H9 (cell line): Measurements from ENCODE around the gene HTR1B. TPM values are rescaled to one million over a fixed set of nuclear protein-coding genes. Genes with fewer than 3 reads are reported as not detected.

ENCODE experiments used
- DNase-seq: peaks from one replicate; pipeline ENCODE4 v3.0.0-alpha.2; 2017
- H2AFZ ChIP-seq: one replicate; pipeline ENCODE4 v1.6.1; 2013; ENCODE audit warnings: mild to moderate bottlenecking, low read length, control low read depth, moderate library complexity
- H2AK5ac ChIP-seq: 2 replicates; pipeline ENCODE4 v1.6.1; 2013; ENCODE audit warnings: low read length, control low read depth, mixed read lengths; ENCODE audit not compliant: insufficient read length
- H2BK120ac ChIP-seq: one replicate; pipeline ENCODE4 v1.6.1; 2013; ENCODE audit warnings: low read depth, mild to moderate bottlenecking, low read length, control low read depth, inconsistent platforms; ENCODE audit not compliant: poor library complexity, severe bottlenecking
- H2BK12ac ChIP-seq: 2 replicates; pipeline ENCODE4 v1.6.1; 2013; ENCODE audit warnings: low read length, control low read depth, mixed read lengths, low read depth; ENCODE audit not compliant: insufficient read length
- H2BK15ac ChIP-seq: 2 replicates; pipeline ENCODE4 v1.6.1; 2013; ENCODE audit warnings: low read depth, low read length, control low read depth
- H2BK20ac ChIP-seq: one replicate; pipeline ENCODE4 v1.6.1; 2013; ENCODE audit warnings: low read depth, mild to moderate bottlenecking, low read length, control low read depth, inconsistent platforms; ENCODE audit not compliant: poor library complexity, severe bottlenecking
- H2BK5ac ChIP-seq: 2 replicates; pipeline ENCODE4 v1.6.1; 2013; ENCODE audit warnings: low read length, control low read depth, mixed read lengths; ENCODE audit not compliant: insufficient read length
- H3K14ac ChIP-seq: 2 replicates; pipeline ENCODE4 v1.6.1; 2013; ENCODE audit warnings: low read length, control low read depth; ENCODE audit not compliant: insufficient read depth
- H3K18ac ChIP-seq: 2 replicates; pipeline ENCODE4 v1.6.1; 2013; ENCODE audit warnings: low read depth, mild to moderate bottlenecking, mixed read lengths, low read length, control low read depth; ENCODE audit not compliant: insufficient read length
- H3K23ac ChIP-seq: 2 replicates; pipeline ENCODE4 v1.6.1; 2013; ENCODE audit warnings: low read length, control low read depth, mixed read lengths, low read depth; ENCODE audit not compliant: insufficient read length
- H3K23me2 ChIP-seq: 2 replicates; pipeline ENCODE4 v1.6.1; 2013; ENCODE audit warnings: low read depth, mild to moderate bottlenecking, mixed read lengths, low read length, control low read depth; ENCODE audit not compliant: insufficient read length, poor library complexity, severe bottlenecking
- H3K27ac ChIP-seq: 2 replicates; pipeline ENCODE4 v1.5.1; 2013; ENCODE audit warnings: low read length, control low read depth, mixed read lengths, low read depth; ENCODE audit not compliant: insufficient read length
- H3K27me3 ChIP-seq: 2 replicates; pipeline ENCODE4 v1.6.1; 2013; ENCODE audit warnings: low read length, control low read depth, inconsistent platforms; ENCODE audit not compliant: insufficient read depth
- H3K4ac ChIP-seq: 2 replicates; pipeline ENCODE4 v1.6.1; 2013; ENCODE audit warnings: low read depth, mild to moderate bottlenecking, control low read depth, inconsistent platforms, low read length, moderate library complexity
- H3K4me1 ChIP-seq: 2 replicates; pipeline ENCODE4 v1.6.1; 2013; ENCODE audit warnings: low read length, control low read depth, inconsistent platforms; ENCODE audit not compliant: insufficient read depth
- H3K4me2 ChIP-seq: 2 replicates; pipeline ENCODE4 v1.6.1; 2013; ENCODE audit warnings: low read length, control low read depth, mixed read lengths; ENCODE audit not compliant: insufficient read length, insufficient read depth
- H3K56ac ChIP-seq: 2 replicates; pipeline ENCODE4 v1.6.1; 2013; ENCODE audit warnings: low read depth, mild to moderate bottlenecking, mixed read lengths, low read length, control low read depth; ENCODE audit not compliant: insufficient read length
- H3K79me1 ChIP-seq: 2 replicates; pipeline ENCODE4 v1.6.1; 2013; ENCODE audit warnings: low read depth, mild to moderate bottlenecking, moderate library complexity, low read length, control low read depth, inconsistent platforms; ENCODE audit not compliant: insufficient read depth, poor library complexity, severe bottlenecking
- H3K79me2 ChIP-seq: 2 replicates; pipeline ENCODE4 v1.6.1; 2013; ENCODE audit warnings: low read length, control low read depth, inconsistent platforms; ENCODE audit not compliant: insufficient read depth
- H3K9ac ChIP-seq: 2 replicates; pipeline ENCODE4 v1.6.1; 2013; ENCODE audit warnings: low read length, control low read depth, mixed read lengths; ENCODE audit not compliant: insufficient read length; ENCODE audit errors: extremely low read depth
- H3K9me3 ChIP-seq: one replicate; pipeline ENCODE4 v1.6.1; 2013; ENCODE audit warnings: low read depth, low read length, inconsistent platforms; ENCODE audit not compliant: control insufficient read depth
- H3T11ph ChIP-seq: one replicate; pipeline ENCODE4 v1.6.1; 2013; ENCODE audit warnings: mild to moderate bottlenecking, low read length, control low read depth, inconsistent platforms
- H4K20me1 ChIP-seq: one replicate; pipeline ENCODE4 v1.6.1; 2013; ENCODE audit not compliant: control insufficient read depth, insufficient read length, insufficient read depth
- H4K5ac ChIP-seq: 2 replicates; pipeline ENCODE4 v1.6.1; 2013; ENCODE audit warnings: low read depth, mild to moderate bottlenecking, mixed read lengths, low read length, control low read depth; ENCODE audit not compliant: insufficient read length
- H4K8ac ChIP-seq: replicated peaks from 2 replicates; pipeline ENCODE4 v1.6.1; 2013; ENCODE audit warnings: low read length, control low read depth, mixed read lengths, low read depth; ENCODE audit not compliant: insufficient read length
- H4K91ac ChIP-seq: 2 replicates; pipeline ENCODE4 v1.6.1; 2013; ENCODE audit warnings: low read depth, mild to moderate bottlenecking, moderate library complexity, mixed read lengths, low read length, control low read depth; ENCODE audit not compliant: insufficient read length
- H3K27ac Mint-ChIP-seq, 3 experiments: 2 replicates in 2 of 3; 3 replicates in 1 of 3; pipeline ENCODE4 v1.8.0; 2020 to 2021; ENCODE audit warnings: mixed read lengths in 3 of 3, mild to moderate bottlenecking in 1 of 3, moderate library complexity in 1 of 3
- H3K27me3 Mint-ChIP-seq: 2 replicates; pipeline ENCODE4 v1.8.0; 2021; ENCODE audit warnings: low read depth, mild to moderate bottlenecking, moderate library complexity, mixed read lengths
- H3K36me3 Mint-ChIP-seq, 3 experiments: 2 replicates in 2 of 3; 3 replicates in 1 of 3; pipeline ENCODE4 v1.8.0; 2020 to 2021; ENCODE audit warnings: low read depth in 3 of 3, mixed read lengths in 3 of 3; ENCODE audit not compliant: insufficient read depth in 1 of 3
- H3K4me1 Mint-ChIP-seq, 2 experiments: 2 replicates each; pipeline ENCODE4 v1.8.0; 2020; ENCODE audit warnings: mixed read lengths in 2 of 2
- H3K4me3 Mint-ChIP-seq, 2 experiments: 2 replicates in 1 of 2; 3 replicates in 1 of 2; pipeline ENCODE4 v1.8.0; 2020 to 2021; ENCODE audit warnings: mild to moderate bottlenecking in 2 of 2, mixed read lengths in 2 of 2, moderate library complexity in 1 of 2
- H3K9me3 Mint-ChIP-seq, 2 experiments: 2 replicates in 1 of 2; 3 replicates in 1 of 2; pipeline ENCODE4 v1.8.0; 2020; ENCODE audit warnings: mild to moderate bottlenecking in 2 of 2, mixed read lengths in 2 of 2, moderate library complexity in 1 of 2
- WGBS: extraction: QIAGEN DNeasy Blood & Tissue Kit; methylation state at CpG from one replicate; pipeline ENCODE4 v1.1.7; 2013; ENCODE audit warnings: missing lambda C conversion rate, low lambda C conversion rate, mixed read lengths; ENCODE audit not compliant: insufficient read length; ENCODE audit errors: extremely low coverage; 5-methylcytosine and 5-hydroxymethylcytosine counted together
- total RNA-seq: library from RNA; stranded (reverse); gene quantifications from 2 replicates; pipeline ENCODE4 v1.2.1, GENCODE V29; 2021
- TF ChIP-seq, protein P1 (sequence below): fragments of 200-600 bp; sonication (generic); conservative IDR thresholded peaks from 3 replicates; pipeline ENCODE4 v1.8.0; 2021; ENCODE audit warnings: antibody characterized with exemption, mild to moderate bottlenecking

Gene HTR1B
- total RNA-seq, 1 experiment from 2014 or later: 0.83 TPM

DNA sequence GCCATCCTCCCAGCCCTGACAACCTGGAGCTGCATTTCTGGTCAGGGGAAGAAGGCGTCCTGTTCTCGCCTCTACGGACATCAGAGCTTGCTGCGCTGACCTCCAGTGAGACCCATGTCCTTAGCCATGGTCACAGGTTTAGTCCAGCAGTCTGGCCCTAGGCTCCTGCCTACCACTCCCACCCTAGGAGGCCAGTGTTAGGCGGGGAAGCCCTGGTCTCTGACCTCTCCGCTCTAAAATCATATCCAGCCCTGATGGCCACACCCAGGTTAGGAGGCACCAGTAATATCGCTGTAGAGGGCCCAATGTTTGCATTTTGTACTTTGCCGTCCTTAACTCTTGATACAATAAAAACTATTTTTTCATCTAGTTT is 1.2 kb upstream of the HTR1B start:
- no peak overlapping the region for H2AK5ac ChIP-seq
- no peak overlapping the region for H3K27ac Mint-ChIP-seq
- H3K79me2 ChIP-seq: no peaks in the 10 kb centered on the region
- no peak overlapping the region for H3K56ac ChIP-seq
- H2AFZ ChIP-seq: peak overlapping the region; percentile 65
- peaks cover 37 to 38% of the 10 kb centered on the region in 2 experiments for H3K4me1 Mint-ChIP-seq
- H3K79me1 ChIP-seq: no peaks in the 10 kb centered on the region
- H2BK20ac ChIP-seq: no peak overlapping the region
- H3K36me3 Mint-ChIP-seq: peaks cover 0 to 2% (median 0%) of the 10 kb centered on the region in 3 experiments; a peak in 2 of 7 replicates
- no CpG with 5 or more reads among the region's 8 CpGs for WGBS
- no peak overlapping the region for H3T11ph ChIP-seq
- no peak overlapping the region; the same call in 1 of the 2 replicates for H3K14ac ChIP-seq
- H2BK5ac ChIP-seq: no peak overlapping the region
- peak overlapping the region; percentile 34 for H3K18ac ChIP-seq
- no peak for DNase-seq
- H4K91ac ChIP-seq: no peak overlapping the region
- H3K9me3 Mint-ChIP-seq: peaks cover 0 to 4% of the 10 kb centered on the region in 2 experiments; a peak in 1 of 5 replicates
- H3K27ac ChIP-seq: no peak overlapping the region
- H2BK120ac ChIP-seq: no peak overlapping the region
- H3K4me3 Mint-ChIP-seq: peak overlapping the region; percentile 84 to 94
- no peaks in the 10 kb centered on the region for H4K20me1 ChIP-seq
- H3K4me1 ChIP-seq: peaks cover 3% of the 10 kb centered on the region; the same call in 1 of the 2 replicates
- no peak overlapping the region for H4K5ac ChIP-seq
- no peak overlapping the region for H3K9ac ChIP-seq
- H3K27me3 ChIP-seq: peaks cover 17% of the 10 kb centered on the region; the same call in 1 of the 2 replicates
- H3K23ac ChIP-seq: no peak overlapping the region
- no peak overlapping the region for H3K4ac ChIP-seq
- H4K8ac ChIP-seq: no peak overlapping the region
- TF ChIP-seq, protein P1, sequence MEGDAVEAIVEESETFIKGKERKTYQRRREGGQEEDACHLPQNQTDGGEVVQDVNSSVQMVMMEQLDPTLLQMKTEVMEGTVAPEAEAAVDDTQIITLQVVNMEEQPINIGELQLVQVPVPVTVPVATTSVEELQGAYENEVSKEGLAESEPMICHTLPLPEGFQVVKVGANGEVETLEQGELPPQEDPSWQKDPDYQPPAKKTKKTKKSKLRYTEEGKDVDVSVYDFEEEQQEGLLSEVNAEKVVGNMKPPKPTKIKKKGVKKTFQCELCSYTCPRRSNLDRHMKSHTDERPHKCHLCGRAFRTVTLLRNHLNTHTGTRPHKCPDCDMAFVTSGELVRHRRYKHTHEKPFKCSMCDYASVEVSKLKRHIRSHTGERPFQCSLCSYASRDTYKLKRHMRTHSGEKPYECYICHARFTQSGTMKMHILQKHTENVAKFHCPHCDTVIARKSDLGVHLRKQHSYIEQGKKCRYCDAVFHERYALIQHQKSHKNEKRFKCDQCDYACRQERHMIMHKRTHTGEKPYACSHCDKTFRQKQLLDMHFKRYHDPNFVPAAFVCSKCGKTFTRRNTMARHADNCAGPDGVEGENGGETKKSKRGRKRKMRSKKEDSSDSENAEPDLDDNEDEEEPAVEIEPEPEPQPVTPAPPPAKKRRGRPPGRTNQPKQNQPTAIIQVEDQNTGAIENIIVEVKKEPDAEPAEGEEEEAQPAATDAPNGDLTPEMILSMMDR: no peak
- no peaks in the 10 kb centered on the region for H3K9me3 ChIP-seq
- no peak overlapping the region for H2BK12ac ChIP-seq
- H2BK15ac ChIP-seq: no peak overlapping the region
- peaks cover 36% of the 10 kb centered on the region for H3K23me2 ChIP-seq
- peaks cover 71% of the 10 kb centered on the region for H3K27me3 Mint-ChIP-seq
- H3K4me2 ChIP-seq: peak overlapping the region; percentile 93
